Activated T-cell treated with anti-CD3 and anti-CD28 coated beads, Interleukin-2, amount 50 U/mL, for 72 hours (primary cell): ENCODE measurements around the gene B3GNT2. TPM values are rescaled to one million over a fixed set of nuclear protein-coding genes. Genes with fewer than 3 reads are reported as not detected.

Experiments used
- ATAC-seq, 2 donors: fragments of 150-1000 bp; cut with Tn5 transposase; replicated peaks in 1 of 2; 2 replicates each; pipeline ENCODE4 v1.10.0; 2021; ENCODE audit warnings: moderate library complexity in 2 of 2, mild to moderate bottlenecking in 1 of 2
- DNase-seq, 2 donors: peaks; one replicate each; pipeline ENCODE4 v3.0.0; 2021 to 2022; ENCODE audit warnings: mixed read lengths in 1 of 2
- H3K27ac Mint-ChIP-seq: one replicate; pipeline ENCODE4 v1.8.0; 2022; ENCODE audit warnings: mild to moderate bottlenecking, moderate library complexity, mixed read lengths
- H3K27me3 Mint-ChIP-seq: one replicate; pipeline ENCODE4 v1.8.0; 2022; ENCODE audit warnings: low read depth, mixed read lengths
- H3K36me3 Mint-ChIP-seq, 2 donors: one replicate each; pipeline ENCODE4 v1.8.0; 2022; ENCODE audit warnings: mixed read lengths in 2 of 2, mild to moderate bottlenecking in 1 of 2; ENCODE audit not compliant: insufficient read depth in 2 of 2
- H3K4me1 Mint-ChIP-seq: one replicate; pipeline ENCODE4 v1.8.0; 2022; ENCODE audit warnings: low read depth, mixed read lengths
- H3K4me3 Mint-ChIP-seq, 2 donors: one replicate each; pipeline ENCODE4 v1.8.0; 2022; ENCODE audit warnings: mild to moderate bottlenecking in 2 of 2, mixed read lengths in 2 of 2, moderate library complexity in 2 of 2
- H3K9me3 Mint-ChIP-seq, 2 donors: one replicate each; pipeline ENCODE4 v1.8.0; 2022; ENCODE audit warnings: mixed read lengths in 2 of 2
- total RNA-seq, 2 donors: library from RNA; stranded (reverse); gene quantifications; one replicate each; pipeline ENCODE4 v1.2.3, GENCODE V29; 2022

B3GNT2 gene
- total RNA-seq, 2 donors from 2014 or later: 46.2 to 47.2 TPM

DNA sequence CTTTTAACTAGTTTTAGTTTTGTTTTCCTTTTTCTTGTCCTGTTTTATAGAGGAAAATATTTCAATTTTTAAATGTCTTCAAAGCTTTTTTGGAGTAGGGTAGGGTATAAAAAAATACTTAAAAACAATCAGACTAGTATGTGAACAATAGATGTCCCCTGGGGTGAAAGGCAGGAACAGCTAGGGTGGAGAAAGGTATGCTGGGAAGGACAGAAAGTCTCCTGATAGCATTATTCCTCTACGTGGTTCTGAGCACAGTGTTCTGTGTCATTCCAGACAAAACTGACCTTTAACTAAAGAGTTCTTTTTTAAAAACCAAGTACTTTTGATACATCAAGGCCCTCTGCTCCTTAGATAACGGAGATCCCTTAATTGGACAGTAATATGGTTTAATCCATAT lies 32.1 kb upstream of the B3GNT2 start:
- Mint-ChIP-seq H3K27me3 (no peaks in the 10 kb centered on the region), H3K27ac (no peak overlapping the region), H3K36me3 (no peaks in the 10 kb centered on the region), H3K4me1 (peaks cover 5% of the 10 kb centered on the region), H3K4me3 (no peak overlapping the region), H3K9me3 (no peaks in the 10 kb centered on the region)
- ATAC-seq: no peak
- no peak for DNase-seq

DNA sequence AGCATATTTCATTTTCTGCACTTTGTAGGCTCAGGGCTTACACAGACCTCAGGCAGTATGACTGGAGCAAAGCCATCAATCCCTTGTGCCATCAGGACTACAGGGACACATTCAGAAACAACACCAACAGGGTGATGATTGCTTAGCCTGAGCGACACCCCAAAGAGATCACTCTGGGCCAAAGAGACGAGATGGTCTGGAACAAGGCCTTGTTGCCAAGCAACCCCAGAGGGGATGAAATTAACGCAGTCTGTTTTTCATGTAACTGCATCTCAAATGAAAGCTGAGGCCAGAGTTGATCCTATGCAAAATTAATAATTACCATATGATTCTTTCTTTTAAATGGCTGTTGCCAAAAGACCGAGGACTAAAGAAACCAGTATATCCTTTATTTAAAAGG lies 20.2 kb upstream of the B3GNT2 start:
- no peaks in the 10 kb centered on the region for H3K9me3 Mint-ChIP-seq
- H3K27me3 Mint-ChIP-seq: no peaks in the 10 kb centered on the region
- ATAC-seq: no peak
- H3K27ac Mint-ChIP-seq: no peak overlapping the region
- H3K36me3 Mint-ChIP-seq: no peaks in the 10 kb centered on the region
- H3K4me1 Mint-ChIP-seq: no peaks in the 10 kb centered on the region
- no peak overlapping the region for H3K4me3 Mint-ChIP-seq
- DNase-seq: no peak

DNA sequence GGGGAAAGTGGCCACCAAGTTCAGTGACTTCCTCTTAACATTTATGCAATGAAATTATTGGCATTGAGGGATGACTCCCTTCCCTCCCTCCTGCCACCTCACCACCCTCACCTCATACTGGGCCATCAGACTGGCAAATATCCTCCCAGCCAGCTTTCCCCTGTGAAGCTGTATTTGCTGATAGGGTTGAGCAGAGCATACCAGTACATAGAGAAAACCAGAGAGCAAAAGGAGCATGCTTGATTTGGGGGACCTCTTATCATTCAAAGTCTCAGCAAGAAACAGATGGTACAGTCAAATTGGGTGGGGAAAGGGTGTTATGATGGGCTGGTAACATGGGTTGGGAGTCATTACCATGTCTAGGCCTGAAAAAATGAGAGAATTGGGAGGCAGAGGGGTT lies 19.1 kb upstream of the B3GNT2 start:
- H3K4me1 Mint-ChIP-seq: peaks cover 4% of the 10 kb centered on the region
- no peaks in the 10 kb centered on the region for H3K9me3 Mint-ChIP-seq
- no peak overlapping the region for H3K4me3 Mint-ChIP-seq
- DNase-seq: no peak
- H3K36me3 Mint-ChIP-seq: no peaks in the 10 kb centered on the region
- H3K27ac Mint-ChIP-seq: no peak overlapping the region
- no peaks in the 10 kb centered on the region for H3K27me3 Mint-ChIP-seq
- ATAC-seq: no peak

DNA sequence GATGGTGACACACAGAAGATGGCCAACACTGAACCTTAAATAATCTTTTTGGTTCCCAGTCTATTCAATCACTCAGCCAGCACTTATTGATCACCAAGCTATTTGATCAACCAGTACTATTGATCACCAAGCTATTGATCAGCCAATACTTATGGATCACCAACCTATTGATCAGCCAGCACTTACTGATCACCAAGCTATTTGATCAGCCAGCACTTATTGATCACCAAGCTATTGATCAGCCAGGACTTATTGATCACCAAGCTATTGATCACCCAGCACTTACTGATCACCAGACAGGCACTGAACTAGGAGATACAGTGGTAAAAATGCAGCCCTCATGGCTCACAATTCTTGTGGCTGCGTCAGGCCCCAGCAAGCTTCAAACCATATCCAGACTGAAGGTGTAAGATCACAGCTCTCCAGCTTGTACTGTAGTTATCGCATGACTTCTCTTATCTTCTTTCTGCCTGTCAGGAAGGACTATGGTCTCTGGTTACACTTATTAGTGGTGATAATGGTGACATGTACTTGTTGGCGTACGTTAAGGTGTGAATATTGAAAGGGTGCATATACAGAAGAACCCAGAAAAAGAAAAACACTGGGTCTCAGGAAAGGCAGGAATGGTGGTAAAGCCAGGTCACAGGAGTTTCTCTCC lies 18.4 kb upstream of the B3GNT2 start:
- H3K27me3 Mint-ChIP-seq: no peaks in the 10 kb centered on the region
- ATAC-seq (no peak), DNase-seq (no peak)
- peaks cover 0 to 2% of the 10 kb centered on the region in 2 donors for H3K9me3 Mint-ChIP-seq
- H3K36me3 Mint-ChIP-seq: no peaks in the 10 kb centered on the region
- no peak overlapping the region for H3K4me3 Mint-ChIP-seq
- peaks cover 4% of the 10 kb centered on the region for H3K4me1 Mint-ChIP-seq
- H3K27ac Mint-ChIP-seq: no peak overlapping the region

DNA sequence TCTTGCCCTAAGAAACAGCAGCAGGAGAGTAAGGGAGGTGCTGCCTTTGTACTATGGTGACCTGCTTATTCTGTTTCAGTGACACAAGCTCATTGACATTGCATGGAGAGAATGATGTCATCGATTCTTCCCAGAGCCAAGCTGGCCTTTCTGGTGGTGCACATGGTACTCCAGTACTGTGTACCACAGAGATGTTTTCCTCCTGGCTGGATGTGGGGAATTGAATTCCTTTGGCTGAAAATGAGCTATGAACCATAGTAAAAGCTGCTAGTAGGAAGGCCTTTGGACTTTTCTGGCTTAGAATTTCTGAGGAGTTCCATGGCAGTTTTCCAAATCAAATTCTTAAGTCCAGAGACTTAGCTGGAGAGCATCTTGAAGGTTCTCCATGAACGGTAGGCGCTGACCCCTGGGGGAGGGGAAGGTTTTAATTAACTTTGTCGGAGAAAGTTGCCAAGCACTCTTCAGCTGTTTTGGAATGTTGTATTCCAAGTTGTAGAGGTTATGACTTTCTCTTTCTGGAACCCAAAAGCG lies 17.1 kb upstream of the B3GNT2 start:
- Mint-ChIP-seq H3K4me1 (peaks cover 4% of the 10 kb centered on the region), H3K36me3 (no peaks in the 10 kb centered on the region), H3K27ac (no peak overlapping the region), H3K27me3 (no peaks in the 10 kb centered on the region), H3K4me3 (no peak overlapping the region), H3K9me3 (peaks cover 0 to 2% of the 10 kb centered on the region in 2 donors)
- no peak for ATAC-seq
- DNase-seq: no peak

DNA sequence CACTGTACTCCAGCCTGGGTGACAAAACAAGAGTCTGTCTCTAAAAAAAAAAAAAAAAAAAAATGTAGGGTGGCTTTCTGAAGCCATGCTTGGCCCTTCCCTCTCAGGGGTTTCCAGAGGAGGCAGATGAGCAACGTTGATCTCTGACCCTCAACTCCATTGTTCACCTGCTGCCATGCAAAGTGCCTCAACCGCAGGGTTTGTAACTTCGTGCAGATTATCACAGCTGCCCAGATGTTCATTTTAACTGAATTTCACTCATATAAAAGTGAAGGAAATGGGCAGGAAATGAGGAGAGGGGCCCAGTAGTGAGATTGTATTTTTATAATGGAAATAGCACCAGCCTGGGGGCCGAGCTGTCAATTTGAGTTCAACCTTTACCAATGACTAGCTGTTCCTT lies 14.9 kb upstream of the B3GNT2 start:
- Mint-ChIP-seq H3K9me3 (peaks cover 0 to 2% of the 10 kb centered on the region in 2 donors), H3K36me3 (no peaks in the 10 kb centered on the region), H3K27ac (no peak overlapping the region), H3K4me3 (no peak overlapping the region), H3K4me1 (peaks cover 4% of the 10 kb centered on the region), H3K27me3 (no peaks in the 10 kb centered on the region)
- no peak for ATAC-seq
- DNase-seq: no peak

DNA sequence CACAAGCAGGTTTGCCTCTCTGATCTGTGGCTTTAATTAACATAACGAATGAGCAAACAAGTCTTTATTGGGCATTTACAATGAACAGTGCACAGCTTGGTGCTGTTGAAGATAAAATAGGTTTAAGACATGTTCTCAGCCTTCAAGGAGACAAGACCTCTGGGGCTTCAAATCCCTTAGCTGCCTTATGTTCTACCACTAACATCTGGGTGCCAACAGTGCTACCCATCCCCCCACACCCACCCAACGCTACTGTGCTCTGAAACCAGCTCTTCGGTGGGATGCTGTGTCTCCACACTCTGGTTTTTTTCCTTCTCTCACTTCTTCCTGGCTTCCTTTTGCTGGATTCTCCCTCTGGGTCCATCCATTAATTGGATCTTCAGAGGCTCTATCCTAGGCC lies 14.1 kb upstream of the B3GNT2 start:
- Mint-ChIP-seq H3K4me3 (no peak overlapping the region), H3K27ac (no peak overlapping the region), H3K4me1 (peaks cover 4% of the 10 kb centered on the region), H3K36me3 (no peaks in the 10 kb centered on the region), H3K9me3 (peaks cover 0 to 2% of the 10 kb centered on the region in 2 donors), H3K27me3 (no peaks in the 10 kb centered on the region)
- DNase-seq (no peak), ATAC-seq (no peak)

DNA sequence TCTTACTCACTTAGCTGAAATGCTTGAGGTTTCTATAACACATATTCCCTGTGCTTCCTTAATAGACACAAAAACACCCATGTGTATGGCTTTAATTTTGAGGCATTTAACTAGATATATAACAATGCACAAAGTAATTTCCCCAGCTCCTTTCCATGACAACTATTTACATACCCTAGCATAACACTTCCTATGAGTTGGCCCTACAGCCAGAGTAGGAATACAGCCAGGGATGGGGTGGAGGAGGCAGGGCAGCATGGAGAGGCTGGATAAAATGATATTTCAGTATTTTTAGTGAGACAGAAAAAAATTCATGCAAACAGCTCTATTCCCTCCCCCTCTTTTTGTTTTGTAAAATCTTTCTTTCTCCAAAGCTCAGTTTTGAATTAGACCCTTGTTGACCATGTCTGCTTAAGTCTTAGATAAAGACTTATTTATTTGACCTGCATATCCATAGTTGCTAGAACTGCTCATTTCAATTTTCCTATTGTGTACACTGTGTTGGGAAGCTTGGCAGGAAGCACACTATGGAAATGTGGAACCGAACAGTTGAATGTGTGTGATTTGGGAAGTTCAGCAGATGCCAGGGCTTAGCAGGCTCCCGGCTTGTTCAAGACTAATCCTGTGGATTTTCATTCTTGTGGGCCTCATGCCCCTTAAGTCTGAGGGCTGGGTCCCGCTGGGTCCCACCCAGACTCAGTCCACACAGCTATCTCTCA lies 11.2 kb upstream of the B3GNT2 start:
- Mint-ChIP-seq H3K36me3 (no peaks in the 10 kb centered on the region), H3K9me3 (peaks cover 0 to 2% of the 10 kb centered on the region in 2 donors), H3K4me1 (peaks cover 4% of the 10 kb centered on the region), H3K27ac (no peak overlapping the region), H3K27me3 (no peaks in the 10 kb centered on the region), H3K4me3 (no peak overlapping the region)
- ATAC-seq (no peak), DNase-seq (no peak)

DNA sequence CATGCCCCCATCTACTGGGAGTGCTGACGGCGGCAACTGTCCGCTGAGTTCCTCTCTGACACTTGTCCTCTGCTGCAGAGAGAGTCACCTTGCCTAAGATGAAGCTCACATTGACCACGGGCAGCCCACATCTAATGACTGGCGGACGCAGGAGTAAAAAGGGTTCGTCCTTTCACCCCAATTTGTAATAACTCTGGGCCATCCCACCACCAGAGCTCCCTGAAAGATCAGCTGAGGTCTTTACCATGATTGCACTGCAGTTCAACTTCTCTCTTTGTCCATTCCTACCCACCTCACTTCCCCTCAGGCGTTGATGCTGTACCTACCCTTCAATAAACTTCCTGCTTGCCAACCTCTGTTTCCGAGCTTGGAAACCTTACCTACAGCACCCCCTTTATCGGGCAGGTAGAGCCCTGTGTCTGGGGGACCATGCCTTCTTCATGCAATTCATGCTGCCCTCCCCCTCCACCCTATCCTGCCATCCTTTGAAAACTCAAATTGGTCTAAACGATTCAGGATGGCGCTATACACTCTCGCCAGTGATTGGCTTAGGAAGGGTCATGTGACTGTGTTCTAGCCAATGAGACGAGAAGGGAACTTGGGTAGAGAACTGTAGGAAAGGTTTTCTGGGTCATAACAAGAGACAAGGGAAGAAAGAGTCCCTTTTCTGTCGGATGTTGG lies 10.3 kb upstream of the B3GNT2 start:
- Mint-ChIP-seq H3K36me3 (no peaks in the 10 kb centered on the region), H3K27ac (no peak overlapping the region)
- no peak for DNase-seq

DNA sequence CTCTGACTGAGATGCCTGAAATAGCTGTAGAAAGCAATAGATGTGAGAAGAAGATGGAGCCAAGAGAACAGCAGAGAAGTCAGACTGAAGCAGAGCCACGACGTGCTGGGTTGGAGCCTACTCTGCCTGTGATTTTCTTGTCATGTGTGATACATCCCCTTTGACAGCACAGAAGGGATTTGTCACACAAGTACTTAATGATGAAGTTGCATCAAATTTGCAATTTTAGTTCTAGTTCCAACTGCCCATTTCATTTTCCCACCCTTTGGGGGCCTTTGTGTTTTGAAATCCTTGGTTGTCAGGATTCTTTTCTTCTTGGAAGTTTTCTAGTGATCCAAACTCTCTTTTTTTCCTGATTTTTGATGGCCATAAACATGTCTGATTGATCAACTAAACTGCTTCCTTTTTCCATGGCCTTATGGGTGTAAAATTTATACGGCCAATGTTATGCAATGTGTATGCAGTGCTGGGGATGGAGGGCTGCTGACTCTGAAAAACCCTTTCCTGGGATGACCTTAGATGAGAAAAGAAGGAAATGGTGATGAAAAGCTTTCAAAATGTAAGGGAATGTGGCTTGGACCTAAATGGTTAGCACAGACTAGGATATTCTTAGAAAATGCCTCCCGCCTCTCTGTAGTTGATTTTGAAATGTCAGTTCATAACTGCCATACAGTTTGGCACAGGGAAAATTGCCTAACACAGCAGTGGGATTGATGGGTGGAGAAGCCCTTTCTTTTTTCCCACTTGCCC lies 9.6 kb upstream of the B3GNT2 start:
- ATAC-seq (no peak), DNase-seq (no peak)
- Mint-ChIP-seq H3K27me3 (no peaks in the 10 kb centered on the region), H3K4me3 (no peak overlapping the region), H3K4me1 (peaks cover 1% of the 10 kb centered on the region), H3K9me3 (peaks cover 0 to 2% of the 10 kb centered on the region in 2 donors), H3K27ac (no peak overlapping the region), H3K36me3 (no peaks in the 10 kb centered on the region)

More for the DNA sequence above, 10.3 kb upstream of the B3GNT2 start:
- H3K9me3 Mint-ChIP-seq: peaks cover 0 to 2% of the 10 kb centered on the region in 2 donors
- peaks cover 4% of the 10 kb centered on the region for H3K4me1 Mint-ChIP-seq
- H3K27me3 Mint-ChIP-seq: no peaks in the 10 kb centered on the region
- no peak for ATAC-seq
- H3K4me3 Mint-ChIP-seq: no peak overlapping the region

DNA sequence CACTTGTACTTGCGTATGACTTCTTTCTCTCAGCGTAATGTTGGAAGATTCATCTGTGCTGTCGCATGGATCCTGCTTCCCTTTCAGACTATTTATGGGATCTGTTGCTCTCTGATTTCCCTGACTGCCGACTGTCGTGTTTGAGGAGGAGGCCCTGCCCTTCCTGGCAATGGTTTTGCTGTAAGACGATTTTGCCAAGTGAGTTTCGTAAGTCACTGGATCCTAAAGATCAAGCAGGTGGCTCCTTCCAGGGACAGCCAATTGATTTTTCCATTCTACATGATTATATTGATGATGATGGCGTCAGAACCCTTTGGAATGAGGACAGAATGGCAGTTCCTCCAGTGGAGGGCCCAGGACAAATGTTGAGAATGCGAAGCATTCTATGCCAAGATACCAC lies 8.7 kb upstream of the B3GNT2 start:
- ATAC-seq (no peak), DNase-seq (no peak)
- Mint-ChIP-seq H3K27me3 (no peaks in the 10 kb centered on the region), H3K4me1 (no peaks in the 10 kb centered on the region), H3K4me3 (no peak overlapping the region), H3K36me3 (no peaks in the 10 kb centered on the region), H3K9me3 (no peaks in the 10 kb centered on the region), H3K27ac (no peak overlapping the region)

DNA sequence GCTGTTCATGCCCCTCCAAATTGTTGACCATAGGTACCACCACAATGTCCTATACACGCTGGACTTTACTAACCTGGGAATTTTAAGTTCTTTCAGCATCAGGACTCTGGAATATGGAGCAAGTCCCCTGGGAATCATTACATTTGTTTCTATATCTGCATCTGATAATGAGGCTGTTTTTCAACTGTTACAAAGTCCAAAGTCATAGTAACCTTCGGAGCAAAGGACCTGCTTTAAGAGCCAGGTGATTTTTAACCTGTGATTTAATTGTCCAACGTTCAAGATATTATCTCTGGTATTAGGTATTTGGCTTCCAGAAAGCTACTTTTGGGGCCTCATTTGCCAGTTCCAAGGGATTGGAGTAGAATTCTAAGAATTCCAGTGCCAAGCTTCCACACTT lies 7.5 kb upstream of the B3GNT2 start:
- Mint-ChIP-seq H3K36me3 (no peaks in the 10 kb centered on the region), H3K4me3 (no peak overlapping the region), H3K27ac (no peak overlapping the region), H3K9me3 (no peaks in the 10 kb centered on the region), H3K27me3 (no peaks in the 10 kb centered on the region), H3K4me1 (no peaks in the 10 kb centered on the region)
- DNase-seq: no peak
- ATAC-seq: no peak

DNA sequence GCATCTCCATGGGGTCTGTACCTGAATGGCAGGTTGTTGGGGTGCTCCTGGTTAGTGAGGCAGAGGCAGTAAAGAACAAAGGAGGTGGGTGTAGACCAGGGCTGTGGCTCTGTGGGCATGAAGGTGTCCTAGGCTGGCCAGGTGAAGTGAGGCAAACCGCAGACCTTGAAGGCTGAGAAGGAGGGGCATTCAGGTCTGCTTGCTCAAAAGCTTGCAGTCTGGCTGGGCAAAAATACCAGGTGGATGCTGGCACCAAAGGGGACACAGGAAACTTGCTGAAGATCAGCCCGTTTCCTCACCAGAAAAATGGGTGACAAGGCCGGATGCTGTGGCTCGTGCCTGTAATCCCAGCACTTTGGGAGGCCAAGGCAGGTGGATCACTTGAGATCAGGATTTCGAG lies 6.7 kb upstream of the B3GNT2 start:
- no peaks in the 10 kb centered on the region for H3K9me3 Mint-ChIP-seq
- ATAC-seq (no peak), DNase-seq (no peak)
- H3K27me3 Mint-ChIP-seq: no peaks in the 10 kb centered on the region
- no peaks in the 10 kb centered on the region for H3K4me1 Mint-ChIP-seq
- H3K36me3 Mint-ChIP-seq: no peaks in the 10 kb centered on the region
- H3K27ac Mint-ChIP-seq: no peak overlapping the region
- no peak overlapping the region for H3K4me3 Mint-ChIP-seq
